Suprapubic skin (tissue), 4 donors: ENCODE data around the gene FRY. TPM values are rescaled to one million over a fixed set of nuclear protein-coding genes. Genes with fewer than 3 reads are reported as not detected.

Source experiments
- DNase-seq, 2 donors: peaks; one replicate each; pipeline ENCODE4 v3.0.0-alpha.2; 2019; ENCODE audit warnings: low spot score in 2 of 2
- H3K27ac ChIP-seq: fragments of 200-600 bp; sonication (generic); one replicate; pipeline ENCODE4 v1.5.1; 2019
- H3K27me3 ChIP-seq: fragments of 200-600 bp; sonication (generic); one replicate; pipeline ENCODE4 v1.5.1; 2019
- H3K36me3 ChIP-seq: fragments of 200-600 bp; sonication (generic); one replicate; pipeline ENCODE4 v1.5.1; 2019
- H3K4me1 ChIP-seq: fragments of 200-600 bp; sonication (generic); one replicate; pipeline ENCODE4 v1.5.1; 2019
- H3K4me3 ChIP-seq: fragments of 200-600 bp; sonication (generic); one replicate; pipeline ENCODE4 v1.5.1; 2019; ENCODE audit warnings: mild to moderate bottlenecking
- H3K9me3 ChIP-seq: fragments of 200-600 bp; sonication (generic); one replicate; pipeline ENCODE4 v1.5.1; 2019
- EP300 ChIP-seq: sonication (generic); formaldehyde crosslinking; IDR thresholded peaks from one replicate; pipeline ENCODE4 v1.6.1; 2017; ENCODE audit warnings: antibody characterized with exemption
- POLR2A ChIP-seq, 2 donors: fragments of 450-650 bp; IDR thresholded peaks; one replicate each; pipeline ENCODE4 v1.6.1; 2017; ENCODE audit warnings: antibody characterized with exemption in 2 of 2, mild to moderate bottlenecking in 2 of 2, moderate library complexity in 2 of 2
- POLR2AphosphoS5 ChIP-seq, 3 donors: sonication (generic); formaldehyde crosslinking; IDR thresholded peaks; one replicate each; pipeline ENCODE4 v1.6.1; 2017; ENCODE audit warnings: antibody characterized with exemption in 3 of 3
- WGBS: methylation state at CpG from one replicate; pipeline ENCODE4 v1.1.5; 2018; 5-methylcytosine and 5-hydroxymethylcytosine counted together
- total RNA-seq, 4 donors: library from RNA; depleted of rRNA; stranded (reverse); fragments of >200 nt; gene quantifications; one replicate each; pipeline ENCODE4 v1.1.0, GENCODE V29; 2016
- TF ChIP-seq, protein P1 (sequence below), 2 donors: fragments of 200-600 bp in 1 of 2; fragments of 450-650 bp in 1 of 2; sonication (generic) in 1 of 2; IDR thresholded peaks; one replicate each; pipeline ENCODE4 v1.5.1; 2016 to 2019; ENCODE audit warnings: antibody characterized with exemption in 2 of 2, mild to moderate bottlenecking in 1 of 2, moderate library complexity in 1 of 2

The FRY gene
- total RNA-seq, 4 donors from 2014 or later, result 22.5 to 39.6 (median 26.8) TPM

- H3K27ac ChIP-seq, result no peak overlapping the region
- 97% methylated on average over 5 of the region's 5 CpGs for WGBS
- TF ChIP-seq POLR2A (IDR thresholded peaks at IDR 0.05), result no peak
- TF ChIP-seq EP300, result no peak
- no peak for DNase-seq
- H3K27me3 ChIP-seq, result no peaks in the 10 kb centered on the region
- H3K4me1 ChIP-seq, result no peaks in the 10 kb centered on the region
- H3K36me3 ChIP-seq, result no peaks in the 10 kb centered on the region
- no peak overlapping the region for H3K4me3 ChIP-seq
- H3K9me3 ChIP-seq, result no peaks in the 10 kb centered on the region
Measured at GRCh38 chr13:32139251-32139650, 107.7 kb downstream of the FRY start.

- Histone ChIP-seq H3K4me3 (no peak overlapping the region), H3K36me3 (no peaks in the 10 kb centered on the region), H3K27ac (no peak overlapping the region), H3K27me3 (no peaks in the 10 kb centered on the region), H3K9me3 (no peaks in the 10 kb centered on the region), H3K4me1 (no peaks in the 10 kb centered on the region)
- 95% methylated on average over 2 of the region's 2 CpGs for WGBS
- TF ChIP-seq POLR2AphosphoS5 (IDR thresholded peaks at IDR 0.05) (no peak), POLR2A (IDR thresholded peaks at IDR 0.05) (no peak), EP300 (no peak)
- TF ChIP-seq, protein P1, sequence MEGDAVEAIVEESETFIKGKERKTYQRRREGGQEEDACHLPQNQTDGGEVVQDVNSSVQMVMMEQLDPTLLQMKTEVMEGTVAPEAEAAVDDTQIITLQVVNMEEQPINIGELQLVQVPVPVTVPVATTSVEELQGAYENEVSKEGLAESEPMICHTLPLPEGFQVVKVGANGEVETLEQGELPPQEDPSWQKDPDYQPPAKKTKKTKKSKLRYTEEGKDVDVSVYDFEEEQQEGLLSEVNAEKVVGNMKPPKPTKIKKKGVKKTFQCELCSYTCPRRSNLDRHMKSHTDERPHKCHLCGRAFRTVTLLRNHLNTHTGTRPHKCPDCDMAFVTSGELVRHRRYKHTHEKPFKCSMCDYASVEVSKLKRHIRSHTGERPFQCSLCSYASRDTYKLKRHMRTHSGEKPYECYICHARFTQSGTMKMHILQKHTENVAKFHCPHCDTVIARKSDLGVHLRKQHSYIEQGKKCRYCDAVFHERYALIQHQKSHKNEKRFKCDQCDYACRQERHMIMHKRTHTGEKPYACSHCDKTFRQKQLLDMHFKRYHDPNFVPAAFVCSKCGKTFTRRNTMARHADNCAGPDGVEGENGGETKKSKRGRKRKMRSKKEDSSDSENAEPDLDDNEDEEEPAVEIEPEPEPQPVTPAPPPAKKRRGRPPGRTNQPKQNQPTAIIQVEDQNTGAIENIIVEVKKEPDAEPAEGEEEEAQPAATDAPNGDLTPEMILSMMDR (IDR thresholded peaks at IDR 0.05), result no peak
- DNase-seq, result no peak
Measured at GRCh38 chr13:32140109-32140508, 108.5 kb downstream of the FRY start.

DNA sequence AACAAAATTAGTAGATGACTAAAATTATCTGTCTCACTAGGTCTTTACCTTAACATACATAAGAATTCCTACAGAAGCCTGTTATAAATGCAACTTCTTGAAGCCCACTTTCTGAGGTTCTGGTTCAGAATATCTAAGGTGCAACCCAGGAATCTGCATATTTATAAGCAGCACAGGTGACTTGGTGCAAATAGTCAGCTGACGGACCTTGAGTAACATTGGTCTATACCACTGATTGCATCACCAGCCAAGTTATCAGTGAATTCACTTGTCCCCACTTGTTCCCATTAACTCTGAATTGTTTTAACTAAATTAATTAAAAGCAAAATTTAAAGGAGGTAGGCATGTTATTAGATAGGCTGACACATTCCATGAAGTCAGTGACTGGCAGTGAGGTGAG, 109.9 kb downstream of the FRY start:
- H3K27me3 ChIP-seq, result no peaks in the 10 kb centered on the region
- no peak overlapping the region for H3K27ac ChIP-seq
- no peaks in the 10 kb centered on the region for H3K9me3 ChIP-seq
- H3K36me3 ChIP-seq, result no peaks in the 10 kb centered on the region
- no peak overlapping the region for H3K4me3 ChIP-seq
- no peak for DNase-seq
- WGBS, result 4% methylated on average over 1 of the region's 1 CpG
- TF ChIP-seq POLR2A (IDR thresholded peaks at IDR 0.05) (no peak), POLR2AphosphoS5 (IDR thresholded peaks at IDR 0.05) (no peak), EP300 (no peak)
- TF ChIP-seq, protein P1 (IDR thresholded peaks at IDR 0.05), result no peak
- H3K4me1 ChIP-seq, result no peaks in the 10 kb centered on the region

DNA sequence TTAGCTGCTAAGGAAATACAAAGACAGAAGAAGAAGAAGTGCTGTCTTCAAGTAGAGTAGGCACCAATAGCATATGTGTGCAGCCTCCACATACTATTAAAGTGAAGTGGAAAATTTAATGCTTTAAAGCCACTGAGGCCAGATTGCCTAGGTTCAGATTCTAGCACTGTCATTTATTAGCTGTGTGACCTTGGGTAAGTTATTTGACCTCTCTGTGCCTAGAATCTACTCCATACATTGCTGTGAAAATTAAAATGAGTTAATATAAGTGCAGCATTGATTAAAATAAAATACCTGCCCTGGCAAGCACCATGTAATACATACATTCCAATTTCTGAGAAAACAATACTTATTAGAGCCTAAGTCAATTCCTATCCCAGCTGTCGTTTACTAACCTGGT, 110.5 kb downstream of the FRY start:
- WGBS, result 98% methylated on average over 1 of the region's 1 CpG
- H3K9me3 ChIP-seq, result no peaks in the 10 kb centered on the region
- H3K27me3 ChIP-seq, result no peaks in the 10 kb centered on the region
- no peak overlapping the region for H3K27ac ChIP-seq
- H3K36me3 ChIP-seq, result no peaks in the 10 kb centered on the region
- no peak for DNase-seq
- no peak for TF ChIP-seq POLR2A (IDR thresholded peaks at IDR 0.05)
- TF ChIP-seq EP300, result no peak
- TF ChIP-seq, protein P1 (IDR thresholded peaks at IDR 0.05), result no peak
- no peak for TF ChIP-seq POLR2AphosphoS5 (IDR thresholded peaks at IDR 0.05)
- H3K4me1 ChIP-seq, result no peaks in the 10 kb centered on the region
- no peak overlapping the region for H3K4me3 ChIP-seq

DNA sequence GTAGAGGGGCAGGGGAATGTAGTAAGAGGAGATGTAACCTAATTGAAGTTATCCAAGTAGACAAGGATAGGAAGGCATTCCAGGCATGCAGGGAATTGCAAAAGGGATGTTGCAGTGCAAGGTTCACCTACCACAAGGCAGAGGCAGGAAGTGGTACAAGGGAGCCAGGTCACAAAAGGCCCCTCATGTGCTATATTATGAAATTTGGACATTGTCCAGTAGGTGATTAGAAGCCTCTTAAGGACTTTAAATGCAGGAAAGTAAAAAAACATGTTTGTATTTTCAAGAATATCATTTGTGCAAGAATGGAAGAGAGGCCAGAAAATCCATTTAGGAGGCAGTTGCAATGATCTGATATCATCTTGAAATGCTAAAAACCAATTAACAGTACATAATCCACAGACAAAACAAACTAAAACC, 111.4 kb downstream of the FRY start:
- no peak overlapping the region for H3K4me3 ChIP-seq
- no peaks in the 10 kb centered on the region for H3K36me3 ChIP-seq
- no peaks in the 10 kb centered on the region for H3K27me3 ChIP-seq
- no peaks in the 10 kb centered on the region for H3K9me3 ChIP-seq
- TF ChIP-seq, protein P1 (IDR thresholded peaks at IDR 0.05), result no peak
- TF ChIP-seq EP300, result no peak
- TF ChIP-seq POLR2AphosphoS5 (IDR thresholded peaks at IDR 0.05), result no peak
- no peak for TF ChIP-seq POLR2A (IDR thresholded peaks at IDR 0.05)
- no peak for DNase-seq
- H3K4me1 ChIP-seq, result no peaks in the 10 kb centered on the region
- no peak overlapping the region for H3K27ac ChIP-seq

GRCh38 chr13:32147193-32147592, 115.6 kb downstream of the FRY start:
- TF ChIP-seq POLR2A (IDR thresholded peaks at IDR 0.05) (no peak), EP300 (no peak), POLR2AphosphoS5 (IDR thresholded peaks at IDR 0.05) (no peak)
- TF ChIP-seq, protein P1 (IDR thresholded peaks at IDR 0.05), result no peak
- H3K4me1 ChIP-seq, result no peaks in the 10 kb centered on the region

More at GRCh38 chr13:32147193-32147592, 115.6 kb downstream of the FRY start:
- no peaks in the 10 kb centered on the region for H3K36me3 ChIP-seq
- H3K9me3 ChIP-seq, result no peaks in the 10 kb centered on the region
- 100% methylated on average over 2 of the region's 2 CpGs for WGBS
- no peak overlapping the region for H3K4me3 ChIP-seq
- H3K27me3 ChIP-seq, result no peaks in the 10 kb centered on the region
- H3K27ac ChIP-seq, result no peak overlapping the region
- no peak for DNase-seq
